ENCODE measurements around the gene RMND5B. TPM values are rescaled to one million over a fixed set of nuclear protein-coding genes. Genes with fewer than 3 reads are reported as not detected.

Gene RMND5B
- total RNA-seq, 1 donor from 2014 or later: 51.3 TPM

DNA sequence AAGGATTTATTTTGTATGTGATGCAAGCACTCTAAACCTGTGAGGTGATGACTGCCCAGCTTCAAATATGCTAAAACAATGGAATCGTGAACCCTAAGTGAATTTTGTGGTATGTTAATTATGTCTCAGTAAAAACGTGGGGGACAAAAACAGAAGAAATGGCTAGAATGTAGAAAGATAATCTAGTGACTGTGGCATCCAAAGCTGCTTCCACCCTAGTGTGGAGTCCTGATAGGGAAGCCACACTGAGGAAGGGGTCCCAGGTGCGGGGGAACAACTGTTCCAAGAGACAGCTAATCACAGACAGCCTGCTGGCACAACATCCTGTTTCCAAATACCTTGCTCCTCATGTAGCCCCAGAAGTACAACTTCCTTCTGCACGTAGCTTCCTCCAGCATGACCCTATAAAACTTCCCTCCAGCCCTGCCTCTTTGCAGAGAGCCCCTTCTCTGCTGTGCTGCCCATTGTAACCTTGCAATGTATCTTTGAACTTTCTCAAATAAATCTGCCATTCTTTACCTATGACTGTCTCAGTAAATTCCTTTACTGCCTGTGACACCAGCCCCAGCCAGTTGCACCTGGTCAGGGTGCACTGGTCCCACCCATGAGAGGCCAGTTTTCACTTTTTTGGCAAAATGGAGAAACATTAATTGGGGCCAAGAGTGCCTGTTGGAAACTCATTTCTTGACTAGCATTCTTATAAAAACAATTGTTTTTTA is 51.5 kb downstream of the RMND5B start:
- no peaks in the 10 kb centered on the region for H3K9me3 Mint-ChIP-seq (ENCODE audit: unreplicated experiment)
- H3K4me1 Mint-ChIP-seq (ENCODE audit: low read depth, unreplicated experiment): peaks cover 3% of the 10 kb centered on the region
- no peak for TF ChIP-seq CTCF (IDR thresholded peaks at IDR 0.05; ENCODE audit: partially characterized antibody, unreplicated experiment)
- H3K27me3 Mint-ChIP-seq (ENCODE audit: unreplicated experiment): peaks cover 6% of the 10 kb centered on the region
- no peak for DNase-seq
- H3K4me3 Mint-ChIP-seq (ENCODE audit: unreplicated experiment): no peak overlapping the region
- no peaks in the 10 kb centered on the region for H3K36me3 Mint-ChIP-seq (ENCODE audit: unreplicated experiment)
- H3K27ac Mint-ChIP-seq (ENCODE audit: unreplicated experiment): no peak overlapping the region

GRCh38 chr5:178186427-178186826 is 55.6 kb downstream of the RMND5B start:
- Mint-ChIP-seq H3K36me3 (ENCODE audit: unreplicated experiment) (no peaks in the 10 kb centered on the region), H3K27me3 (ENCODE audit: unreplicated experiment) (peaks cover 5% of the 10 kb centered on the region), H3K9me3 (ENCODE audit: unreplicated experiment) (no peaks in the 10 kb centered on the region), H3K4me1 (ENCODE audit: low read depth, unreplicated experiment) (peaks cover 3% of the 10 kb centered on the region), H3K4me3 (ENCODE audit: unreplicated experiment) (no peak overlapping the region), H3K27ac (ENCODE audit: unreplicated experiment) (no peak overlapping the region)
- TF ChIP-seq CTCF (IDR thresholded peaks at IDR 0.05; ENCODE audit: partially characterized antibody, unreplicated experiment): no peak
- DNase-seq: no peak

DNA sequence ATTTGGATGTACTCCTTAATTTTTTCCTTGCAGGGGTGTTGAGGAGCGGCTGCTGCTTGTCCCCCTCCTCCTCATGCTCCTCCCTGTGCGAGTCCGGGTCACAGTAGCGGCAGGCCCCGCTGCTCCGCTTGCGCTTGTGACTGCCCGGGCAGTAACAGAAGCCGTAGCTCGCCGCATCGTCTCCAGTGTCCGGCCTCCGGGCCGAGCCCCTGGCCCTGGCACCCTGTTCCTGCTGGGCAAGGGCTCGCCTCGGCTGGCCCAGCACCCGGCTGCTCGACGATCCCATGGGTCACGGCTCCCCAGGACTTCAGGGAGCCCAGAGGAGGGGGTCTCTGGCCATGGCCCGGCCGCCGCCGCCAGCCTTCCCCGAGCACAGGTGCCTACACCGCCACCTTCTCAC is 56.2 kb downstream of the RMND5B start, which contains the start of gene GMCL2:
TSS of gene GMCL2 (minus strand) at position 358 of the 400 bp plus-strand sequence. CDS start at position 286, 72 bp downstream.
- no peak for DNase-seq
- H3K36me3 Mint-ChIP-seq (ENCODE audit: unreplicated experiment): no peaks in the 10 kb centered on the region

DNA sequence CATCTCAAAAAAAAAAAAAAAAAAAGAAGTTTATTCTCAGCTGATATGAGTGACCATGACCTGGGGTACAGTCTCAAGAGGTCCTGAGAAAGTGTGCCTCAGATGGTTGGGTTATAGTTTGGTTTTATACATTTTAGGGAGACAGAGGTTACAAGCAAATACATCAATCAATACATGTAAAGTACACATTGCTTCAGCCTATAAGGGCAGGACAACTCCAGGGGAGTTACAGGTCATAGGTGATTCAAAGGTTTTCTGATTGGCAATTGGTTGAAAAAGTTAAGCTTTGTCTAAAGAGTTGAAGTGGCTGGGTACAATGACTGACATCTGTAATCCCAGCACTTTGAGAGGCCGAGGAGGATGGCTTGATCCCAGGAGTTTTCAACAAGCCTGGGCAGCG is 58.6 kb downstream of the RMND5B start:
- Mint-ChIP-seq H3K4me3 (ENCODE audit: unreplicated experiment) (no peak overlapping the region), H3K36me3 (ENCODE audit: unreplicated experiment) (peaks cover 4% of the 10 kb centered on the region), H3K4me1 (ENCODE audit: low read depth, unreplicated experiment) (peaks cover 3% of the 10 kb centered on the region), H3K9me3 (ENCODE audit: unreplicated experiment) (peaks cover 4% of the 10 kb centered on the region), H3K27ac (ENCODE audit: unreplicated experiment) (no peak overlapping the region), H3K27me3 (ENCODE audit: unreplicated experiment) (peaks cover 3% of the 10 kb centered on the region)
- DNase-seq: no peak
- no peak for TF ChIP-seq CTCF (IDR thresholded peaks at IDR 0.05; ENCODE audit: partially characterized antibody, unreplicated experiment)

More for the DNA sequence above, 56.2 kb downstream of the RMND5B start, which contains the start of gene GMCL2:
- H3K4me3 Mint-ChIP-seq (ENCODE audit: unreplicated experiment): no peak within 1 kb of the TSS
- no peak for TF ChIP-seq CTCF (IDR thresholded peaks at IDR 0.05; ENCODE audit: partially characterized antibody, unreplicated experiment)
- H3K9me3 Mint-ChIP-seq (ENCODE audit: unreplicated experiment): no peaks in the 10 kb centered on the region
- peaks cover 5% of the 10 kb centered on the region for H3K27me3 Mint-ChIP-seq (ENCODE audit: unreplicated experiment)
- H3K27ac Mint-ChIP-seq (ENCODE audit: unreplicated experiment): no peak within 1 kb of the TSS
- peaks cover 3% of the 10 kb centered on the region for H3K4me1 Mint-ChIP-seq (ENCODE audit: low read depth, unreplicated experiment)

- Mint-ChIP-seq H3K4me3 (ENCODE audit: unreplicated experiment) (no peak overlapping the region), H3K27ac (ENCODE audit: unreplicated experiment) (no peak overlapping the region), H3K9me3 (ENCODE audit: unreplicated experiment) (peaks cover 4% of the 10 kb centered on the region), H3K27me3 (ENCODE audit: unreplicated experiment) (peaks cover 3% of the 10 kb centered on the region), H3K4me1 (ENCODE audit: low read depth, unreplicated experiment) (no peaks in the 10 kb centered on the region), H3K36me3 (ENCODE audit: unreplicated experiment) (peaks cover 4% of the 10 kb centered on the region)
- no peak for TF ChIP-seq CTCF (IDR thresholded peaks at IDR 0.05; ENCODE audit: partially characterized antibody, unreplicated experiment)
- no peak for DNase-seq
These were observed 60.8 kb downstream of the RMND5B start for GRCh38 chr5:178191661-178192060.

All from glutamatergic neuron (in vitro differentiated cells).